ENCODE results near the gene OR6N1. TPM values are rescaled to one million over a fixed set of nuclear protein-coding genes. Genes with fewer than 3 reads are reported as not detected.

Gene OR6N1
- total RNA-seq, 1 experiment from 2014 or later = not detected

GRCh38 chr1:158818560-158818959 is 46.6 kb upstream of the OR6N1 start:
- no peak overlapping the region for H3K4me3 ChIP-seq (replicated peaks in 1 of 2; ENCODE audit: low read depth in 1 of 2, low read length in 2 of 2)
- no peaks in the 10 kb centered on the region for H3K27me3 ChIP-seq (ENCODE audit: insufficient read depth, low read length)
- no peaks in the 10 kb centered on the region for H3K9me2 ChIP-seq (ENCODE audit: insufficient read depth)
- intact Hi-C loops (cut with micrococcal nuclease) = no loop called here
- no peaks in the 10 kb centered on the region for H3K9me3 ChIP-seq (ENCODE audit: control insufficient read depth in 1 of 2, insufficient read depth in 1 of 2, low read depth in 1 of 2, low read length in 2 of 2)
- H3K27ac ChIP-seq (ENCODE audit: low read depth, low read length) = no peak overlapping the region
- TF ChIP-seq CTCF (IDR thresholded peaks at IDR 0.05 in 2 of 3, conservative IDR thresholded peaks at IDR 0.05 in 1 of 3; ENCODE audit: borderline replicate concordance in 1 of 3, insufficient read depth in 1 of 3, low read depth in 2 of 3, low read length in 2 of 3) (no peak), CBX3 (IDR thresholded peaks at IDR 0.05; ENCODE audit: low read depth) (no peak), EZH2 (IDR thresholded peaks at IDR 0.05) (no peak)
- no peaks in the 10 kb centered on the region for H3K79me2 ChIP-seq (ENCODE audit: insufficient read depth, low read length)
- ATAC-seq (no peak), DNase-seq (ENCODE audit: low read depth, low spot score) (no peak)
- H3K36me3 ChIP-seq (ENCODE audit: control insufficient read depth in 1 of 2, insufficient read depth in 2 of 2, low read length in 2 of 2) = no peaks in the 10 kb centered on the region
- H2AFZ ChIP-seq (ENCODE audit: low read depth, low read length, poor library complexity, severe bottlenecking) = no peak overlapping the region
- no peak overlapping the region for H3K9ac ChIP-seq (ENCODE audit: low read length)
- no TSS peak for BruUV-seq (replicated peaks)
- CTCF ChIA-PET = no interaction called here
- no peaks in the 10 kb centered on the region for H3K4me1 ChIP-seq (ENCODE audit: control insufficient read depth in 1 of 2, insufficient read depth in 2 of 2, low read length in 2 of 2)
- H4K20me1 ChIP-seq (ENCODE audit: insufficient read depth) = no peaks in the 10 kb centered on the region
- RAD21 ChIA-PET (ENCODE audit: low non-redundant PET in 1 of 2, low total read pairs in 2 of 2, uncharacterized antibody in 2 of 2, unreplicated experiment in 2 of 2) = no interaction called here
- POLR2A ChIA-PET = no interaction called here
- H3K4me2 ChIP-seq (ENCODE audit: low read length) = no peak overlapping the region

- DNase-seq (ENCODE audit: low read depth, low spot score) (no peak), ATAC-seq (no peak)
- RAD21 ChIA-PET (ENCODE audit: low non-redundant PET in 1 of 2, low total read pairs in 2 of 2, uncharacterized antibody in 2 of 2, unreplicated experiment in 2 of 2) = no interaction called here
- Histone ChIP-seq H3K9me2 (ENCODE audit: insufficient read depth) (no peaks in the 10 kb centered on the region), H3K4me2 (ENCODE audit: low read length) (no peak overlapping the region), H3K9ac (ENCODE audit: low read length) (no peak overlapping the region), H3K36me3 (ENCODE audit: control insufficient read depth in 1 of 2, insufficient read depth in 2 of 2, low read length in 2 of 2) (no peaks in the 10 kb centered on the region), H3K4me1 (ENCODE audit: control insufficient read depth in 1 of 2, insufficient read depth in 2 of 2, low read length in 2 of 2) (no peaks in the 10 kb centered on the region), H3K27me3 (ENCODE audit: insufficient read depth, low read length) (no peaks in the 10 kb centered on the region), H3K27ac (ENCODE audit: low read depth, low read length) (no peak overlapping the region), H4K20me1 (ENCODE audit: insufficient read depth) (no peaks in the 10 kb centered on the region), H3K79me2 (ENCODE audit: insufficient read depth, low read length) (no peaks in the 10 kb centered on the region), H2AFZ (ENCODE audit: low read depth, low read length, poor library complexity, severe bottlenecking) (no peak overlapping the region), H3K9me3 (ENCODE audit: control insufficient read depth in 1 of 2, insufficient read depth in 1 of 2, low read depth in 1 of 2, low read length in 2 of 2) (no peaks in the 10 kb centered on the region), H3K4me3 (replicated peaks in 1 of 2; ENCODE audit: low read depth in 1 of 2, low read length in 2 of 2) (no peak overlapping the region)
- CTCF ChIA-PET = no interaction called here
- POLR2A ChIA-PET = no interaction called here
- BruUV-seq (replicated peaks) = no TSS peak
- TF ChIP-seq EZH2 (IDR thresholded peaks at IDR 0.05) = no peak
- no peak for TF ChIP-seq TCF7L2 (IDR thresholded peaks at IDR 0.05; ENCODE audit: borderline replicate concordance, extremely low read depth, insufficient read depth, insufficient read length)
- TF ChIP-seq CTCF (IDR thresholded peaks at IDR 0.05 in 2 of 3, conservative IDR thresholded peaks at IDR 0.05 in 1 of 3; ENCODE audit: borderline replicate concordance in 1 of 3, insufficient read depth in 1 of 3, low read depth in 2 of 3, low read length in 2 of 3) = no peak
- TF ChIP-seq REST (IDR thresholded peaks at IDR 0.05; ENCODE audit: low read depth) = no peak
- TF ChIP-seq POLR2A (IDR thresholded peaks at IDR 0.05; ENCODE audit: borderline replicate concordance, extremely low read depth, insufficient read depth, insufficient read length) = no peak
- no peak for TF ChIP-seq FOSL1 (IDR thresholded peaks at IDR 0.05; ENCODE audit: low read depth)
- no peak for TF ChIP-seq SIN3A (IDR thresholded peaks at IDR 0.05; ENCODE audit: low read depth)
- no peak for TF ChIP-seq CBX3 (IDR thresholded peaks at IDR 0.05; ENCODE audit: low read depth)
- TF ChIP-seq MAX (IDR thresholded peaks at IDR 0.05) = no peak
- TF ChIP-seq CEBPB (IDR thresholded peaks at IDR 0.05; ENCODE audit: low read depth) = no peak
- intact Hi-C loops (cut with micrococcal nuclease) = no loop called here
Measured at GRCh38 chr1:158814970-158815369, 43.0 kb upstream of the OR6N1 start.
